OCI-LY3 (cell line): Measurements from ENCODE around the gene ZNF468.
"Not testable (repeated sequence)": the region's sequence is repeated elsewhere in the genome, so short reads cannot be mapped to it uniquely, and the experiment has no call there.

ENCODE experiments used
- H2AFZ ChIP-seq: fragments of 200-600, 300-600 bp; shearing (Covaris generic); 2 replicates; pipeline ENCODE4 v1.6.0; 2014; ENCODE audit warnings: antibody characterized with exemption, low read depth, low read length
- H3K27ac ChIP-seq: fragments of 200-600, 300-600 bp; sonication (generic); 2 replicates; pipeline ENCODE4 v1.5.1; 2014; ENCODE audit warnings: mild to moderate bottlenecking, low read length, moderate library complexity, mixed read lengths
- H3K27me3 ChIP-seq: fragments of 200-600, 300-600 bp; sonication (generic); 2 replicates; pipeline ENCODE4 v1.6.1; 2014; ENCODE audit warnings: low read depth, low read length, mixed read lengths
- H3K36me3 ChIP-seq: fragments of 200-600, 300-600 bp; sonication (generic); replicated peaks from 2 replicates; pipeline ENCODE3; 2014; ENCODE audit warnings: low read depth, low read length, mixed read lengths
- H3K4me1 ChIP-seq: fragments of 300-600, 200-600 bp; sonication (generic); 2 replicates; pipeline ENCODE4 v1.6.1; 2014; ENCODE audit warnings: low read length, mixed read lengths
- H3K4me2 ChIP-seq: fragments of 200-600, 300-600 bp; sonication (generic); 2 replicates; pipeline ENCODE4 v1.6.1; 2014; ENCODE audit warnings: low read length, mixed read lengths
- H3K4me3 ChIP-seq: fragments of 300-600, 200-600 bp; sonication (generic); 2 replicates; pipeline ENCODE4 v1.5.1; 2014; ENCODE audit warnings: antibody characterized with exemption, mild to moderate bottlenecking, low read length, moderate library complexity
- H3K79me2 ChIP-seq: fragments of 300-600, 200-600 bp; shearing (Covaris generic); 2 replicates; pipeline ENCODE4 v1.6.1; 2014; ENCODE audit warnings: mild to moderate bottlenecking, low read length, mixed read lengths
- H3K9ac ChIP-seq: fragments of 300-600, 200-600 bp; shearing (Covaris generic); 2 replicates; pipeline ENCODE4 v1.6.0; 2014; ENCODE audit warnings: mild to moderate bottlenecking, low read length, moderate library complexity
- H3K9me3 ChIP-seq: fragments of 200-600, 300-600 bp; shearing (Covaris generic); 2 replicates; pipeline ENCODE4 v1.6.1; 2014; ENCODE audit warnings: low read length, mixed read lengths; ENCODE audit not compliant: insufficient read depth
- H4K20me1 ChIP-seq: fragments of 200-600, 300-600 bp; sonication (generic); 2 replicates; pipeline ENCODE4 v1.6.1; 2016; ENCODE audit warnings: low read length, mixed read lengths; ENCODE audit not compliant: insufficient read depth
- EZH2phosphoT487 ChIP-seq: fragments of 200-600 bp; shearing (Covaris generic); IDR thresholded peaks from 2 replicates; pipeline ENCODE4 v1.6.1; 2018; ENCODE audit warnings: antibody characterized with exemption, mixed run types, low read depth
- TF ChIP-seq, protein P1 (sequence below): fragments of 200-600, 300-600 bp; sonication (generic); IDR thresholded peaks from 2 replicates; pipeline ENCODE4 v1.5.1; 2014; ENCODE audit warnings: antibody characterized with exemption, low read length, low read depth

ZNF468 gene

DNA sequence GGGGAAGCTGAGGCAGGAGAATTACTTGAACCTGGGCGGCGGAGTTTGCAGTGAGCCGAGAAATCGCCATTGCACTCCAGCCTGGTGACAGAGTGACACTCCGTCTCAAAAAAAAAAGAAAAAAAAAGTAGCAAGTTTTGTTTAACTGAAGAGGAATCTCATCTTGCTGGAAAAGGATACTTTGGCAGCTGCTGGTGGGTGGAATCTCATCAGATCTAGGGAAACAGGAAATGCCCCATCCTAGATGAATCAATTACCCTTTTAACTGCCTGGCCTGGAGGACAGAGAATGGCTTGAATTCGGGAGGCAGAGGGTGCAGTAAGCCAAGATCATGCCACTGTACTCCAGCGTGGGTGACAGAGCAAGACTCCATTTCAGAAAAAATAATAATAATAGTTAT is 31.7 kb upstream of the ZNF468 start:
- TF ChIP-seq, protein P1, sequence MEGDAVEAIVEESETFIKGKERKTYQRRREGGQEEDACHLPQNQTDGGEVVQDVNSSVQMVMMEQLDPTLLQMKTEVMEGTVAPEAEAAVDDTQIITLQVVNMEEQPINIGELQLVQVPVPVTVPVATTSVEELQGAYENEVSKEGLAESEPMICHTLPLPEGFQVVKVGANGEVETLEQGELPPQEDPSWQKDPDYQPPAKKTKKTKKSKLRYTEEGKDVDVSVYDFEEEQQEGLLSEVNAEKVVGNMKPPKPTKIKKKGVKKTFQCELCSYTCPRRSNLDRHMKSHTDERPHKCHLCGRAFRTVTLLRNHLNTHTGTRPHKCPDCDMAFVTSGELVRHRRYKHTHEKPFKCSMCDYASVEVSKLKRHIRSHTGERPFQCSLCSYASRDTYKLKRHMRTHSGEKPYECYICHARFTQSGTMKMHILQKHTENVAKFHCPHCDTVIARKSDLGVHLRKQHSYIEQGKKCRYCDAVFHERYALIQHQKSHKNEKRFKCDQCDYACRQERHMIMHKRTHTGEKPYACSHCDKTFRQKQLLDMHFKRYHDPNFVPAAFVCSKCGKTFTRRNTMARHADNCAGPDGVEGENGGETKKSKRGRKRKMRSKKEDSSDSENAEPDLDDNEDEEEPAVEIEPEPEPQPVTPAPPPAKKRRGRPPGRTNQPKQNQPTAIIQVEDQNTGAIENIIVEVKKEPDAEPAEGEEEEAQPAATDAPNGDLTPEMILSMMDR = no peak
- TF ChIP-seq EZH2phosphoT487 = no peak
- Histone ChIP-seq H3K36me3 (peaks cover 69% of the 10 kb centered on the region), H3K9me3 (peaks cover 7% of the 10 kb centered on the region; the same call in 1 of the 2 replicates), H3K27me3 (no peaks in the 10 kb centered on the region), H4K20me1 (peaks cover 24% of the 10 kb centered on the region), H3K27ac (no peak overlapping the region), H2AFZ (no peak overlapping the region), H3K4me2 (no peak overlapping the region), H3K9ac (no peak overlapping the region), H3K4me3 (no peak overlapping the region), H3K4me1 (no peaks in the 10 kb centered on the region), H3K79me2 (peaks cover 47% of the 10 kb centered on the region)

DNA sequence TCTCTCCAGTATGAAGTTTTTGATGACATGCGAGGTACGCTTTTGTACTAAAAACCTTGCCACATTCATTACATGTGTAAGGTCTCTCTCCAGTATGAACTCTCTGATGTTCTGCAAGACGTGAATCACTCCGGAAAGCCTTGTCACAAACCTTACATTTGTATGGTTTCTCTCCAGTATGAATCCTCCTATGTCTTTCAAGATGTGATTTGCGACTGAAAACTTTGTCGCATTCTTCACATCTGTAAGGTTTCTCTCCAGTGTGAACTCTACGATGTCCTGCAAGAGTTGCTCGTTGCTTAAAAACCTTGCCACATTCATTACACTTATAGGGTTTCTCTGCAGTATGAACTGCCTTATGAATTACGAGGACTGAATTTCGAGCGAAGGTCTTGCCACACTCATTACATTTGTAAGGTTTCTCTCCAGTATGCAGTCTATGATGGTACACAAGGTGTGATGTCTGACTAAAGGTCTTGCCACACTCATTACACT is 23.5 kb upstream of the ZNF468 start:
- H3K4me1 ChIP-seq = no peaks in the 10 kb centered on the region
- no peak overlapping the region for H3K27ac ChIP-seq
- H2AFZ ChIP-seq = no peak overlapping the region
- peaks cover 12% of the 10 kb centered on the region; the same call in 1 of the 2 replicates for H3K79me2 ChIP-seq
- no peaks in the 10 kb centered on the region for H3K27me3 ChIP-seq
- peaks cover 86% of the 10 kb centered on the region for H3K36me3 ChIP-seq
- peaks cover 43% of the 10 kb centered on the region; the same call in 1 of the 2 replicates for H3K9me3 ChIP-seq
- no peaks in the 10 kb centered on the region for H4K20me1 ChIP-seq
- TF ChIP-seq EZH2phosphoT487 = no peak
- TF ChIP-seq, protein P1 = no peak
- H3K4me3 ChIP-seq = no peak overlapping the region
- no peak overlapping the region for H3K9ac ChIP-seq
- H3K4me2 ChIP-seq = no peak overlapping the region

DNA sequence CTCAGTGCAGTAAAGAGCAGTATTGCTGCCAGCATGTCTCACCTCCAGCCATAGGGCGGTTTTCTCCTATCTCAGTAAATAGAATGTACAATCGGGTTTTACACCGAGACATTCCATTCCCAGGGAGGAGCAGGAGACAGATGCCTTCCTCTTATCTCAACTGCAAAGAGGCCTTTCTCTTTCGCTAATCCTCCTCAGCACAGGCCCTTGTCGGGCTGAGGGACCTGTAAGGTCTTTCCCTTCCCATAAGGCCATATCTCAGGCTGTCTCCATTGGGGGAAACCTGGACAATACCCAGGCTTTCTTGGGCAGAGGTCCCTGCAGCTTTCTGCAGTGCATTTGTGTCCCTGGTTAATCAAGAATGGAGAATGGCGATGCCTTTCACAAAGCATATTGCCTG is 15.6 kb upstream of the ZNF468 start:
- peaks cover 12% of the 10 kb centered on the region for H3K36me3 ChIP-seq
- H3K27ac ChIP-seq, H3K4me3 ChIP-seq, H2AFZ ChIP-seq, H3K4me1 ChIP-seq, H3K4me2 ChIP-seq, H3K27me3 ChIP-seq, H4K20me1 ChIP-seq, H3K9ac ChIP-seq, H3K9me3 ChIP-seq, H3K79me2 ChIP-seq: not testable (repeated sequence)

DNA sequence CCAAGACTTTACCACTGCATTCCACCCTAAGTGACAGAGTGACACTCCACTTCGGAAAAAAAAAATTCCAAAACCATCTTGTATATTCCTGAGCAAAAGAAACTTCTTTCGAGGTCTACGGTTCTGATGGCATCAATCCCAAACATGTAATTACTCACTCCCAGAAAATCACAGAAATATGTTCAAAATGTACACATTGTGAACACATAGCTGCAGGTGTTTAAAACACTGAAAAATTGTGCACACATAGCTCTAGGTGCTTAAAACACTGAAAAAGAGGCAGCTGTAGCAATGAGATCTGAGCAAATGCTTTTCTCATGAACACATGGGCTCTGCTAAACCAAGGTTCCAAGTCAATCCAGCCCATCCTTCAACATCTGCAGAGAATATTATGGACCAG is 14.0 kb upstream of the ZNF468 start:
- Histone ChIP-seq H3K9me3 (no peaks in the 10 kb centered on the region), H3K4me1 (no peaks in the 10 kb centered on the region), H3K36me3 (no peaks in the 10 kb centered on the region), H3K27ac (no peak overlapping the region), H3K79me2 (no peaks in the 10 kb centered on the region), H3K4me3 (no peak overlapping the region), H3K4me2 (no peak overlapping the region), H3K27me3 (no peaks in the 10 kb centered on the region), H4K20me1 (no peaks in the 10 kb centered on the region), H2AFZ (no peak overlapping the region), H3K9ac (no peak overlapping the region)
- TF ChIP-seq, protein P1 = no peak
- TF ChIP-seq EZH2phosphoT487 = no peak

DNA sequence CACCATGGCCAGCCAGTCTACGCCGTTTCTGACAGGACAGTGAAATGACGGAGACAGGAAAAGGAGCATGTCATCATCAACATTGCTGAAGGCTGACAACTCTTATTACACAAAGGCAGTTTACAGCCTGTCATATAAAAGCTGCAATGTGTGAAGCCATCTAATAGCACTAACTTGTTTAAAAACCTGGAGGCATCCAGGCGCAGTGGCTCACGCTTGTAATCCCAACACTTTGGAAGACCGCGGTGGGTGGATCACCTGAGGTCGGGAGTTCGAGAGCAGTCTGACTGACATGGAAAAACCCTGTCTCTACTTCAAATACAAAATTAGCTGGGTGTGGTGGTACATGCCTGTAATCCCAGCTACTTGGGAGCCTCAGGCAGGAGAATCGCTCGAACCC is 10.6 kb upstream of the ZNF468 start:
- not testable (repeated sequence) for H3K4me3 ChIP-seq, H4K20me1 ChIP-seq, H3K4me1 ChIP-seq, H3K9ac ChIP-seq, H3K27me3 ChIP-seq, H3K79me2 ChIP-seq, H2AFZ ChIP-seq, H3K36me3 ChIP-seq, H3K4me2 ChIP-seq, H3K27ac ChIP-seq, H3K9me3 ChIP-seq

DNA sequence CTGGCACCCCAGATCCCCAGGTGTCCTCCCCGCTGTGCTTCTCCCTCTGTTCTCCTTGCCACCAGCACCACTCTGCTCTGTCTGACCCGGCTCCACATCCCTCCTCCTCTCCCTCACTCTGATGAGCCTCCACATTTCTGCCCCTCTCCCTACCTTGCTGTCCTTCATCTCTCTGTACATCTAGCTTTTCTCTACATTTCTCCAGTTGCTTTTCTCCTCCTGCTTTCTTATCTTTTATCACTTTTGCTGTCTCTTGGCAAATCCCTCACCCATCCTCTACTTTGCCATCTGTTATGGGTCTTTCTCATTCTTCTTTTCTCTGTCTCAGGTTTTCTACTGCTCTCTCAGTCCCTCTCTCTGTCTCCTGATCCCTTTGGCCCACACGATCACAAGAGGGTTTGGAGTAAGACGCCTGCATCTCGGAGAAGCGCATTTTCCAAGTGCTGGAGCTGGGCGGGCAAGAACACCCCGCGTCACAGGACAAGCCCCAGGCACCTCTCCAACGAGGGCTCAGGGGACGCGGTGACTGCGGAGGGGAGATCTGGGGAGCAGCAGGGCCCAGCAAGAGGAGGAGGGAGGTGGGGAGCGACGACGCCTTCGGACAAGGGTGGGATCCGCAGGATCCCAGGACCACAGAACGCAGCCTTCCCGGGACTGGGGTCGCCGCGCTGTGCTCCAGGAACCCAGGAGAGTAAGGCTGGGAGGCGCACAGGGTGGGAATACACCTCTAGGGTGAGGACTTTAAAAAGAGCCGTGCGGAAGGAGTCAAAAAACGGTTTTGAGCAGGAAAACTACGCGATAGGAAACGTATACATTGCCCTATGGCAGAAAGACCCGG is 660 bp downstream of the ZNF468 start:
- Histone ChIP-seq H3K9ac (peak overlapping the region; percentile 83), H3K36me3 (peaks cover 11% of the 10 kb centered on the region), H3K27ac (peak overlapping the region; percentile 16; the same call in 1 of the 2 replicates), H3K4me3 (peak overlapping the region; percentile 94), H3K79me2 (peaks cover 15% of the 10 kb centered on the region), H3K4me2 (peak overlapping the region; percentile 77)
- not testable (repeated sequence) for H3K9me3 ChIP-seq, H2AFZ ChIP-seq, H4K20me1 ChIP-seq, H3K4me1 ChIP-seq, H3K27me3 ChIP-seq

DNA sequence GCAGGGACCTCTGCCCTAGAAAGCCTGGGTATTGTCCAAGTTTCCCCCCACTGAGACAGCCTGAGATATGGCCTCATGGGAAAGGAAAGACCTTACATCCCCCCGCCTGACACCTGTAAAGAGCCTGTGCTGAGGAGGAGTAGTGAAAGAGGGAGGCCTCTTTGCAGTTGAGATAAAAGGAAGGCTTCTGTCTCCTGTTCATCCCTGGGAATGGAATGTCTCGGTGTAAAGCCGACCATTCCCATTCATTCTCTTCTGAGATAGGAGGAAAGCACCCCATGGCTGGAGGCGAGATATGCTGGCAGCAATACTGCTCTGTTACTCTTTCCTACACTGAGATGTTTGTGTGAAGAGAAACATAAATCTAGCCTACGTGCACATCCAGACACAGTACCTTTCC is 10.1 kb downstream of the ZNF468 start:
- not testable (repeated sequence) for H3K9me3 ChIP-seq, H4K20me1 ChIP-seq, H3K79me2 ChIP-seq, H3K9ac ChIP-seq, H3K4me3 ChIP-seq, H3K4me1 ChIP-seq, H3K27ac ChIP-seq, H2AFZ ChIP-seq, H3K4me2 ChIP-seq, H3K27me3 ChIP-seq
- peaks cover 81% of the 10 kb centered on the region for H3K36me3 ChIP-seq
